ENCODE data around the gene HIVEP2.

HIVEP2 gene

DNA sequence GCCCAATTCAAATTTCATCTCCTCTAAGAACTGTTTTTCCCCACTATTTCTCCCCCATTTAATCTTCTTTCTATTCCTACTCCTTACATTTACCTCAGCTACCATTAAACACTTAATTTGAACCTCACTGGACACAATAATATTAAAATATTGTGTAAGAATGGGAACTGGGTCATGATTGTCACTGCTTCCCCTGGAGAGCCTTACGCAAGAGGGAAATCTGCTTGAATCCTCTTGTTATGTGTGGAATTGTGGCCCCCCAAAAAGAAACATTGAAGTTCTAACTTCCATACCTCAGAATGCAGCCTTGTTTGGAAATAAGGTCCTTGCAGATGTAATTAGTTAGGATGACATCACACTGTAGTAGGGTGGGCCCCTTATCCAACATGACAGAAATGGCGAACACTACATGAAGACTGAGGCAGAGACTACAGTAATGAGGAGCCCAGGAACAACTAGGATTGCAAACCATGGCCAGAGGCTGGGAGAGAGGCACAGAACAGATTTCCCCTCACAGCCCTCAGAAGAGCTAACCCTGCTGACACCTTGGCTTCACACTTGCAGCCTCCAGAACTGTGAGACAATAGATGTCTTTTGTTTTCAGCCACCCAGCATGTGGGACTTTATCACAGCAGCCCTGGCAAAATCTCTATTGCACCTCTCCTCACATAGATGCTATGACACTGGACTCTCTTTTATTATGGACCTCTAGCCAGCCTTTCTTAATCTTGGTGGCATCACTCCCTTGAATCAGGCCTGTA, 29.9 kb downstream of the HIVEP2 start:
- no peak for DNase-seq (ENCODE audit: low spot score)

DNA sequence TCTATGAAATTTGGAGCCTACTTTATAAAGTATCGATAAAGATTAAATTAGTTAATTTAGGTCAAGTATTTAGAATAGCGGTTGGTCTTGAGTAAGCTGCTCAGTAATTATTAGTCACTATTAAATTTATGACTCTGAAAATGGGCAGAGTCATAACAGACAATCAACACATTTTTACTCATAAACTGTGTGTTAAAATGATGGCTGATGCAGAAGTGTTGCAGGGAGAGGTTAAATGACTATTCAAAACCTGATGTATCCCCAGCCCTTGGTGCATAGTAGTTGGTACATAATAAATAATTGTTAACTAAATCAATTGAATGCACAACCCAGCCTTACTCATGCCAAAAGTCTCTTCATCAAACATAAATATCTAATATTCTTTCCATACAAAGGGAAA, 30.6 kb downstream of the HIVEP2 start:
- no peak for DNase-seq (ENCODE audit: low spot score)

DNA sequence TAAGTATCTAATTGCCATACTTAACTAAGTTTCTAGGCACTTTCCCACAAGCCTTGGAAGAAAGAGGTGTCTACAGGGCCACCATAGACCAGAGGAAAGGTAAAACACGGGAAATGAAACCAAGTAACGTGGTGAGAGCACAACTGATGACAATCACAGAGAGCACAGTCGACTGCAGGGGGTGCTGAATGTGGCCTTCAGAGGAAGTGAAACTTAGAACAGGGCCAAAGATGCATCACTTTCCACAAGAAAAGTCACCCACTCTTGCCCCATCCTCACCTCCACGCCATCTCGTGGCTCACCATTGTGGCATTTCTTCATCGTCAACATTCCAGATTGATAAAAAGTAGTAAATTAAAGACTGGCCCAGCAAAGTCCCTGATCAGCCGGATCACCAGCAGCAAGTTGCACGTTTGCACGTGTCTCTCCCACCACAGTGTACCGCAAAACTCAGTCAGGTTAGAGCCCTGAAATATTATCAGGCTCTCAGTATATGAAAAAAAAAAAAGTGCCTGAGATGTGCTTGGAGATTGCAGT, 31.4 kb downstream of the HIVEP2 start:
- no peak for DNase-seq (ENCODE audit: low spot score)

DNA sequence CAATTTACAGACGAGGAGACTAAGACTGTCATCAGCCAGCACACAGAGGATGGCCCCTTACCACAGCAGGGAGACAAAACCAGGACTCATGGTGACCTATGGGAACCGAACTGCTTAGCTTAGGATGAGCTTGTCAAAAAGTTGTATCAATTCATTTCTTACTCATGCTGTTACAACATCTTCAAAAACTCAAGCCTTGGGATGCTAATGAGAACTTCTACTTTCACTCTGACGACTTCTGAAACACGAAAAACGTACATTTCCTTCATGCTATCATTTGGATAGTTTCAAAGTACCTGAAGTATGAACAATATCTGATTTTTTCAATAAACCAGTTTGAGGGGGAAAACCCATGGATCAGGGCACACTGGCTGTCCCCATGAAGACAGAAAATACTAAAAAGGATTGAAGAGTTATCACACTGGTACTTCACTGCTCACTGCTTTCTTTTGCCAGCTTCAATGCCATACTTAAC, 31.9 kb downstream of the HIVEP2 start:
- no peak for DNase-seq (ENCODE audit: low spot score)

DNA sequence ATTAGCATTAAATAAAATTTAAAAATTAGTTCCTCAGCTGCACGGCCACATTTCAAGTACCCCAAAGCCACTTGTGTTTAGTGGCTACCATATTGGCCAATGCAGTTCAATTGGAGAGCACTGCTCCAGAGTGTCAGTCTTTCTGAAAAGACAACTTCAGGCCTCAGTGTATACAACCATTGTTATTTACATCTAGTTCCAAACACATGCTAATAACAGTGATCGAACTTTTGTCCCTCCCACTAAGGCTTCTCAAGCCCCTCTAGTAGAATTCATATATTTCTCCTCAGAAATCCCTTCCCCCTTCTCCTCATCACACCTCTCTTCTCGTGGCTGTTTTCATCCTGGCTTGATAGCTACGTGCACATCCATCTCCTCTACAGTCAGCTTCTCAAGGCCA, 32.9 kb downstream of the HIVEP2 start:
- DNase-seq (ENCODE audit: low spot score), result no peak

DNA sequence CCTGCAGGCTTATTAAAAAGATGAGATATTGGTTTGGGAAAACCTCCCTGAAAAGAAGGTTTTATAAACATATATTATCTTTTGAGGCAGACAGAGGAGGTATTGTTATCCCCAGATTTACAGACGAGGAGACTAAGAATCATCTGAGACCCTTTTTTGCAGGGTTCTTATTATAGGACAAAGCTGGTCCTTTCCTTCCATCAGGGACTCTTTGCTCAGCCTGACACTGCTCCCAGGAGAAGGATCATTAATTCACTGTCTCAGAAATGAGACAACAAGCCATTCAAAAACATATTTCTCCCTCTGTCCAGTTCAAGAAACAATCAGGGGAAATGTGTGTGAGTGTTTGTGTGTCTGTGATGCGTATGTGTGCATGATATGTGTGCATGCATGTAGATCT, 33.5 kb downstream of the HIVEP2 start:
- no peak for DNase-seq (ENCODE audit: low spot score)

DNA sequence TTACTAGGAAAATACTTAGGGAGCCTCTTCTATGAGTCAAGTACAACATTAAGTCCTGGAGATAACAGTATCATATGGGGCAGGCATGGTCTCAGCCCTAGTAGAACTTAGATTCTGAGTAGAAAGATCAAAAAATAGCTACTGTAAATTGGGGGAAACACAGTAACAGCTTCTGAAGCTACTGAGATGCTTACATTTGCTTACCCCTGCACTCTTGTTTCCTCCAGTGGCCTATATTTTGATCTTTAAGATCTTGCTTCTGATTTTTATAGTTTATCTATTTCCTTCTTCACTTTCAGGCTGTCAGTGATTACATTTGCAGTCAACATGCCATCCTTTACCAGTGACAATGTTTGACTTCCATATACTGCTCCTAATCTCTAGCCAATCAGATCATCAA, 35.3 kb downstream of the HIVEP2 start:
- no peak for DNase-seq (ENCODE audit: low spot score)

DNA sequence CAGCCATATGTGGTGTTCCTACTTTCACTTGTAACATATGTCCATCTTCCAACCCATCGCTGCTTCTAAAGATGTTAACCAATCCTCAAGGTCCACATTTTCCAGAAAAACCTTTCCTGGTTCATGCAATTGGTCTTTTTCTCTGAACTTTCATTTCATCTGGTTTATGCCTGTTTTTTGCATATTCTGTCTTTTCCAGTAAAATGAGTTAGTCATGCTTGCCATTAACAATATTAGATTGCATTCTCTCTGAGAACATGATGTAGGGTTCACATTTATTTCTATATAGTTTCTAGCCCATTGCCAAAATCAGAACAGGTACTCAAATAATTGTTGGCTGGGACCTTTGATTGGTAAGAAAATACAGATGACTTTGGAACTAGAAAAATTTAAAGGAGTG, 36.7 kb downstream of the HIVEP2 start:
- DNase-seq (ENCODE audit: low spot score), result no peak

DNA sequence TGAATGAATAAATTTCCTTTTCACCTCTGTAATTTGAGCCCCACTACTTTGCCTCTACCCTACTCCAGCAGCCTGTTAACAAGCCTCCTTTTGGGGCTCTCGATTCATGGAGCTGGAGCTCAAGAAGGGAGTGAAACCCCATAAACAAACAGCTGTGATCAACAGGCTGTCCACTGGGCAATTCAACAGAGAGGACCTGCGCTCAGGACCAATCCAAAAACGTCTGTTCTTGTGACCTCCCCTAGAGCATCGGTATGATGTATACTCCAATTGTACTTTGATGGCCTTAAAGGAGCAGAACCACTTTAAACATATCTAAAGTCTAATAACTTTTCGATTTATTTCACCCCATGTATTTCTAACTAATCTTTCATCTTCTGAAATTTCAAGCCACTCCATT, 37.4 kb downstream of the HIVEP2 start:
- no peak for DNase-seq (ENCODE audit: low spot score)

DNA sequence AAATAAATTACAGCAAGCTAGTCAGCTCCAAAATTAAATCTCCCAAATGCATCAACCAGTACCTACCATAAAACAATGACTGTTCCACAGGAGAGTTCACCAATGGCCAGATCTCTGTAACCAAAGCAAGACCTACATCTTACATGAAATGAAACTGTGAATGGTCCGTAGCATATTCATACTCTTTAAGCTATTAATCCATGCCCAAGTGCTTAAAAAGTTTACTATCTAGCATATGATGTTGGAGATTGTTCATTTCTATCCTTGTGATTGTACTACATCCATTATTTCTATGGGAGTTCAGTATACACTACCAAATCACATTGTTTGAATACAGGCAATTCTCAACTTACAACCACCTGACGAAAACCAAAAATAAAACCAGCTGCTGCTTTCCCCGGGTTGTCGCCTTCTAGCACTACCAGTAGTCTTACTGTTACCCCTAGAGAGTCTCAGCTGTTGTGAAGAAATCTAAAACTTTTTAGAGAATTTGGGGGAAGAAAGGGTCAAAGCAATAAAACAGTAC, 38.0 kb downstream of the HIVEP2 start:
- no peak for DNase-seq (ENCODE audit: low spot score)

DNA sequence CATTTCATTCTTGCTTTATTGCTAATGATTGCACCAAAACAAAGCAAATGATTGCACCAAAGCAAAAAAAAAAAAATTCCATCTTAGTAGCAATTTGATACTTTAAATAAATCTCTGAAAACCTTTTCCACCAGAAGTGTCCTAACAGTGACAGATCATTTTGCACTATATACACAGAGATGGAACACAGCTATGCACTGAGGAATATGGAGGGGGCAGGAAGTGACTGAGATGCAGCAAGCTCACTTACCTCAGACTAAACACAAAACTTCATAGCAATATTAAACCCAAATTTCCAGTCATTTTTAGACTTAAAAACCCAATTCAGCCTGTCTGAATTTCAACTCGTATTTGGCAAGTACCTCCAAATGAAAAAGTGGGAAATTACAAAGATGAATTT, 41.2 kb downstream of the HIVEP2 start:
- DNase-seq (ENCODE audit: low spot score), result no peak

DNA sequence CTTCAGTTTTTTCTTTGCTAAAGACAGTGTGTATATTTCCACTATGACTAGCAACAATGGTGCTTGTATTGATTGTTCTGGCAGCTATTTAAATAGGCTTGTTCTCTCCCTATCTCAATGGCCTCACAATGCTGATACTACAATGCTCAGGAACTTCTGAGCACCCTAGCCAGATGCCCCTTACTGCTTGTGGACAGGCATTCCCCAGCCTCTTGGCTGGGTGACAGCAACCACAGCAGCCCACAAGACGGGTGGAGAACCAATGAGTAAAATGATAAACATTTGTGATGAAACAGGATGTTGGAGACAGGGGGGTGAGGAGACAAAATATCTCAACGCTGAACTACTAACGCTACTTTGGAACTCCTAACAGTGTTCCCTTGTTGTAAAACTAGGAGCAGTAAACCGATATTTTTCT, 42.3 kb downstream of the HIVEP2 start:
- peak; percentile 89 for DNase-seq (ENCODE audit: low spot score)

DNA sequence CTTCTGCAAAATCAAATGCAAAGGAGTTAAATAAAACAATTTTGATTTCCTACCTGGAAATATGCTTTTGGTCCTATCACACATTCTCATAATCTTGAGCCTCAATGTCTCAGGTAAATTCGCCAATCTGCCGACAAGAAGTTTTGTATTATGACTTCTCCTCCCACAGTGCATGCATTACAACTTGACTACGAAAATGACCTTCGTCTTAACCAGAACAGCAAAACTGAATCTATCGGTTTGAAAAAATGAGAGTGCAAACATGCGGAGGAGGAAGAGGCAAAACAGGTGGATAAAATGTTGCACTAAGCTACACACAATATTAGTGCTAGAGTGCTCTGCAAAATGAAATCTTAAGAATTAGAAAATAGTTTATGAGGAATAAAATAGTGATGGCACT, 43.4 kb downstream of the HIVEP2 start:
- no peak for DNase-seq (ENCODE audit: low spot score)

DNA sequence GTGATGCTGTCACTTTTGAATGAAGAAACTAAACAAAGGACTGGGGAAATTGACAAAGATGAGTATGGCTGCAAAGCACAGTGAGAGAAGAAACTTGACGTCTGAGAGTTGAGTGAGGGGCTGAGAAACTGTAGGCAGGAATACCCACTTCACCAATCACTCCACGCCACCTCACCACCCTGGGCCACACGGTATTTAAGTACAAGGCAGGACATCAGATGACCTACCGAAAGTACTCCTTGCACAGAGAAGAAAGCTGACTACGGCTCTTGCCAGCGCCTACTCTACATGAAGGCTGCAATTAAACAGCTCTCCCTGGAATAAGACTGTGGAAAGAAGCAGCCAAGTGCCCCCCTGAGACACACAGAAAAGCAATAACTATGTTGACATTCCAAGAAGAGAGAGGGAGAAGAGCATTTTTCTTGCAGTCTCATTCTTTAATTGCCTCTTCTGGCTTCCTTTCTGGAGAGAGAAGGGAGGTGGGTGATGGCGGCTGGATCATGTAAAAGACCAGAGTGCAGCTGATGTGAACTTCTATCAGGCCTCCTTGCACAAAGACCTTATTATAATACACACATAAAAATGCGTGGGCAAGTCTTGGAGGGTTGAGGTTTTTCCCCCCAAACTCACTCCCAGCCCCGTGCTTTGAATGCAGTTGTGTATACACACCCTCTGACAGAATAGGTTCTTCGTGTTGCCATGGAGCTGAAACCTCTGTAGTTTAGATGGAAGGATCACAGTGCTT, 44.6 kb downstream of the HIVEP2 start:
- DNase-seq (ENCODE audit: low spot score), result no peak

DNA sequence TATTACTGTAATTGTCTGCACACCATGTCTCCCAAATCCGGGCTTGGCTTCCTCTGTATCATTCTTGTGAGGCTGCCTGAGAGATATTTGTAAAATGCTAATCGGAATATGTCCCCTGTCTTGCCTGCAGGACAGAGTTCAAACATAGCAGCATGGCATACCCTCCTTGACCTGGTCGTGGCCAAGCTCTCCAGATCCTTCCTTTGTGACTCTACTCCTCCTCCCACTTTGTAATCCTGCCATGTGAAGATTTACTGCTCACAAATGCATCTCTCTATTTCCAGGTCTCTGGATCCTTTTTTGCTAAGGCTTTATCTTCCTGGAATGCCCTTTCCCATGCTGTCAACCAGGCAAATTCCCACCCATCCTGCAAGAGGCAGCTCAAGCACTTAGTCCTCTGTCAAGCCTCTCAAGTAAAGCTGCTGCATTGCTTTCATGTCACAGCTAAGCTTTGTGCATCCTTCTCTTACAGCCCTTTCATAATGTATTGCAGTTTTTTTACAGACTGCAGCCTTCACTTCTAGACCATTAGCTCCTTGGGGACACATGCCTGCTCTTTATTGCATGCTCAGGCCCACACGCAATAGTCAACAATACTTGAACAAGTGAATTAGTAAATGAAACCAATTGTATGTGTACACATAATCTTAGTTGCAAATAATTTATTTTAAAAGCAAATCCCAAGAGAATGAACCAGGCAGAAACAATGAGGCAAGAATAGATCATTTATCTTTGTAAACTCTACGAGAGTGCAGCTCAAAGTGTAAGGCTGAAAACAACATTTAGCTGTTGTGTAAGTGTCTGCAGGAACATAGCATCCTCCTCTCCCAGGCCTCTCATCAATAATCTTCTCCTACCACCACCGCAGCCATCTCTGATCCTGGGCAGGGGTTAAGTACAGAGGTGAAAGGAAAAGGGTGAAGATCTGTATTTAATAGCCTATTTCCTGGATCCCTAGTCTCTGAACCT, 45.8 kb downstream of the HIVEP2 start:
- no peak for DNase-seq (ENCODE audit: low spot score)

DNA sequence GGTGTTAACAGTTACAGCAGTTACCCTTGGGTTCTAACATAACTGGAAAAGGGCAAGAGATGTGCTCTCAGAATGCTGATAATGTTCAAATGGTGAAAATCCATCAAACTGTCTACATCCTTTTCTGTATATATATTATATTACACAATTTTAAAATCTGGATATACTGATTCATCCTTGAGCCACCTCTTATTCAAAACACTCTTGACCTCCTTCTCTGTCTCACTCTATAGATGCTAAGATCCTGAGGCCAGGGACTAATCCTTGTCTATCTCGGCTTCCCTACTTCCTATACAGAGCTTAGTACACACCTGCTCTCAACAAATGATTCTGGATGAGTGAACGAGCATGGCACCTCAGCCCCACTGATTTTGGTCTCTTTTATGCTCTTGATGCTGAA, 47.3 kb downstream of the HIVEP2 start:
- no peak for DNase-seq (ENCODE audit: low spot score)

DNA sequence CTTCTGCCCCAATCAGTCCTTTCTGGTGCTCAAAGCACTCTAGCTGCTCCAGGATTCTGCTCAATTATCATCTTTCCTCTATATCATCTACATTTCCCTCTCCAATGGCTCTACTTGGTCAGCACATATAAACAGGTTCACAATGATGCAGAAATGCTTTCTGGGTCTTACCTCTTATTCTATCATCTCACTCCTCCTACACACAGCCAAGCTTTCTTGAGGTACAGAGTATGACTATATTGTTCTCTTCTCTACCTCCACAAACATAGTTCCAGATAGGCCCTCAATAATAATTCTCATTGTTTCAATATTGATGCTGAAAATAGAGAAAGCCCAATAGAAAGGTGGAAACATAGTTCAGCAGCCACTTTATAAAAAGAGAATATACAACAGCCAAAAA, 48.2 kb downstream of the HIVEP2 start:
- DNase-seq (ENCODE audit: low spot score), result no peak

DNA sequence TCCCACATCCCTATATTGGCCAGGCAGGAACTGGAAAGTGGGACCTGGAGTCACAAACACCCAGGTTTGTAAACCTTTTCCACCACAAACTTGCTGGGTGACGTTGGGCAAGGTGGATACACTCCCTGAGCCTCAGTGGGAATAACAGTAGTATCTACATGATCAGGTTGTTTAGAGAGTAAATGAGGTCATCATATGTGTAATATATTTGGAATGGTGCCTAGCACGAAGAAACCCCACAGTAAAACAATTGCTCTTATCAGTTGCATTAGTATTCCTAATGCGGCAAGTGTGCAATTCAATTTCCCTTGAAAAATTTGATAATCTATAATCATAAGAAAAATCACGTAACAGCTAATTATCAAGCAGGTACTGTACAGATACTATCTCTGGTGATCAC, 51.9 kb downstream of the HIVEP2 start:
- no peak for DNase-seq (ENCODE audit: low spot score)

DNA sequence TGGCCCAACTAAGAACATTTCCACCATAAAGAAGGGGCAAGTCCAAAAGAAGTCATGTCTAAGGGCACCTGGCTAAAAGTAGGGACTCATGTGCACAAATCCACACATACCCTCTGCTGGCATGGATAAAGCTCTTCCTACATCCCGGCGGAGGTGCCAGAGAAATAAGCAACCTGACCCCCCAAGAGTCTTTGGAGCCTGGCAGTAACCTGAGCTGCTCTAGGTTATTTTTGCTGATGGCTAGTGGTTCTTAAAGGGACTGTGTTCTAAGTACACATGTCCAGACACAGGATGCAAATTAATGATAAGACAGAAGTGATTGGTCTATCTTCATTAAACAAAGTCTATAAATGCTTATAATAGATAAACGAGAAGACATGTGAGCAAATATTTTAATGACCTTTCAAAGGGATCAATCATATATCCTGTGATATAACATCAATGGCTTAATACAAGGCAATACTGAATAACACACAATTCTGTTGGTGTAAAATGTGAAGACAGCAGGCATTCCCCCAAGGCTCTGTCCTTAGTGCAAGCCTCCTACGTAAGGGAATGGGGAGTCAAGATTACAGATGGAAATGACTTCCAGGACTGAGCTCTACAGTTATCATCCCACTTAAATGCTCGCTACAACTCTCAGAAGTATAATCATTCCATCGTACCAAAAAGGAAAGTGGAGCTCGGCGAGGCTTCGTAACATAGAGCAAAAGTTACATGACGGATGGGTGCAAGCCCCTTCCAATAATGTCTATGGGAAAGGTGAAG, 52.5 kb downstream of the HIVEP2 start:
- no peak for DNase-seq (ENCODE audit: low spot score)

DNA sequence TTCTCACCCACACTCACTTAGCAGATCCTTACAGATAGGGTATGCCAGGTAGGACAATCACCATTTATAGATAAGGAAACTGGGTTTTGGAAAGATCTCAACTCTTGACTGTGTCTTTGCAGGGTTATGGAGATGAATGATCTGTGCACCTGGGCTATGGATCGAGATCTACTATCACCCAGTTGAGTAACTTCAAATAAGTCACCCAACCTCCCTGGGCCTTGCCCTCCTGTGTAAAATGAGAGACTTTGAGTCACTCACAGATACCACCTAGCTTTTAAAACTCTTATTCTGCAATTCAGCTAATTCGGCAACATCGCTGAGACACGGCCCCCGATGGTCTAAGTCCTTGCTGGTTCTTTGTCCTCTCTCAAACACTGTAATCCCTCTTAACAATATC, 53.5 kb downstream of the HIVEP2 start:
- DNase-seq (ENCODE audit: low spot score), result no peak

DNA sequence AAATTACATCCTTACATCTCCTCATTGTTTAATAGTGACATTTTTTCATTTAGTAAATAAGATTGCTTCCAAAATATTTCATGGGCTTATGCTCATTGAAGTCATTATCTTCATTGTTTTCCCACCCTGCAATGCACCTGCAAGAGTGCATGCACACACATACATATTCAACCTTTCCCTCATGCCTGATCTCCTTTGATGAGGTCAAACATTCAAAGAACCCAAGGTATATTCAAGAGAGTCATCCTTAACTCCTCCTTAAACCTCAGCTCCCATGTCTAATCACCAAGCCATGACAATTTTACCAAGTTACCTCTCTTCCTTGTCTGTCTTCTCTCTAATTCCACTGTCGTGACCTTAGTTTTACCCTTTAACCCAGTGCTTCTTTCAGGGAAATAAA, 56.5 kb downstream of the HIVEP2 start:
- no peak for DNase-seq (ENCODE audit: low spot score)

Data from GM03348 (cell line).